HG03520 (cell line): ENCODE results near the gene TOPBP1.

Experiments used
- ATAC-seq: cut with Tn5 transposase; IDR thresholded peaks from one replicate; pipeline ENCODE4 v1.9.1; 2021; ENCODE audit warnings: mild to moderate bottlenecking, moderate library complexity; ENCODE audit not compliant: unreplicated experiment

Gene TOPBP1

GRCh38 chr3:133611534-133611933 is 50.2 kb downstream of the TOPBP1 start:
- ATAC-seq, result no peak

- ATAC-seq, result no peak
These were observed 51.7 kb downstream of the TOPBP1 start for GRCh38 chr3:133610031-133610430.

GRCh38 chr3:133608388-133608787 is 53.4 kb downstream of the TOPBP1 start:
- no peak for ATAC-seq

- no peak for ATAC-seq
These were observed 53.9 kb downstream of the TOPBP1 start for GRCh38 chr3:133607816-133608215.

- ATAC-seq, result no peak
These were observed 54.8 kb downstream of the TOPBP1 start for GRCh38 chr3:133606902-133607301.

- no peak for ATAC-seq
These were observed 55.4 kb downstream of the TOPBP1 start for GRCh38 chr3:133606342-133606741.

GRCh38 chr3:133600572-133601081 is 61.1 kb downstream of the TOPBP1 start:
- no peak for ATAC-seq

- no peak for ATAC-seq
These were observed 62.5 kb downstream of the TOPBP1 start for GRCh38 chr3:133599280-133599679.

- ATAC-seq, result no peak
These were observed 63.3 kb downstream of the TOPBP1 start for GRCh38 chr3:133598405-133598804.

GRCh38 chr3:133595341-133595740 is 66.4 kb downstream of the TOPBP1 start:
- ATAC-seq, result no peak

GRCh38 chr3:133593243-133593642 is 68.5 kb downstream of the TOPBP1 start:
- ATAC-seq, result no peak

- no peak for ATAC-seq
These were observed 68.9 kb downstream of the TOPBP1 start for GRCh38 chr3:133592843-133593242.

GRCh38 chr3:133591271-133591742 is 70.4 kb downstream of the TOPBP1 start:
- no peak for ATAC-seq

- no peak for ATAC-seq
These were observed 72.2 kb downstream of the TOPBP1 start for GRCh38 chr3:133589503-133589902.

GRCh38 chr3:133588784-133589465 is 72.8 kb downstream of the TOPBP1 start:
- no peak for ATAC-seq

- no peak for ATAC-seq
These were observed 73.7 kb downstream of the TOPBP1 start for GRCh38 chr3:133588035-133588434.

GRCh38 chr3:133583396-133583795 is 78.3 kb downstream of the TOPBP1 start:
- no peak for ATAC-seq

- no peak for ATAC-seq
These were observed 83.1 kb downstream of the TOPBP1 start for GRCh38 chr3:133578548-133579191.

- no peak for ATAC-seq
These were observed 85.6 kb downstream of the TOPBP1 start for GRCh38 chr3:133576169-133576568.

GRCh38 chr3:133575086-133575485 is 86.7 kb downstream of the TOPBP1 start:
- ATAC-seq, result no peak

- peak; percentile 28 for ATAC-seq
These were observed 87.4 kb downstream of the TOPBP1 start for GRCh38 chr3:133574260-133574881.
